Loucy (cell line): ENCODE data around the gene TGM5.

ENCODE experiments used
- H2AFZ ChIP-seq: fragments of 200-600 bp; sonication (generic); 2 replicates; pipeline ENCODE4 v1.6.0; 2016; ENCODE audit warnings: antibody characterized with exemption, mild to moderate bottlenecking, low read length, moderate library complexity
- H3F3A ChIP-seq: fragments of 200-600 bp; 2 replicates; pipeline ENCODE4 v1.6.0; 2016; ENCODE audit warnings: antibody characterized with exemption, low read depth, mild to moderate bottlenecking
- H3K27me3 ChIP-seq: fragments of 200-600 bp; sonication (generic); 2 replicates; pipeline ENCODE4 v1.6.1; 2014; ENCODE audit warnings: low read length, mild to moderate bottlenecking; ENCODE audit not compliant: insufficient read depth, poor library complexity, severe bottlenecking
- H3K36me3 ChIP-seq: fragments of 200-600 bp; sonication (generic); 2 replicates; pipeline ENCODE4 v1.6.1; 2016; ENCODE audit warnings: low read length; ENCODE audit not compliant: insufficient read depth
- H3K4me1 ChIP-seq: fragments of 200-600 bp; sonication (generic); 2 replicates; pipeline ENCODE4 v1.5.1; 2014; ENCODE audit warnings: low read length, mild to moderate bottlenecking; ENCODE audit not compliant: insufficient read depth, poor library complexity, severe bottlenecking
- H3K4me2 ChIP-seq: fragments of 200-600 bp; sonication (generic); 2 replicates; pipeline ENCODE4 v1.6.0; 2014; ENCODE audit warnings: antibody characterized with exemption, low read length, low read depth, mild to moderate bottlenecking; ENCODE audit not compliant: poor library complexity, severe bottlenecking
- H3K4me3 ChIP-seq: fragments of 200-600 bp; sonication (generic); 2 replicates; pipeline ENCODE4 v1.5.1; 2014; ENCODE audit warnings: low read length, mild to moderate bottlenecking, mixed read lengths; ENCODE audit not compliant: poor library complexity, severe bottlenecking
- H3K79me2 ChIP-seq: fragments of 200-600 bp; sonication (generic); 2 replicates; pipeline ENCODE4 v1.6.1; 2014; ENCODE audit warnings: low read length; ENCODE audit not compliant: insufficient read depth
- H3K9ac ChIP-seq: fragments of 200-600 bp; sonication (generic); 2 replicates; pipeline ENCODE4 v1.6.0; 2014; ENCODE audit warnings: mild to moderate bottlenecking, low read depth, low read length, moderate library complexity; ENCODE audit not compliant: poor library complexity, severe bottlenecking
- H3K9me2 ChIP-seq: fragments of 200-600 bp; sonication (generic); replicated peaks from 2 replicates; pipeline ENCODE4 v1.6.1; 2016; ENCODE audit warnings: low read depth, low read length, mixed read lengths
- H3K9me3 ChIP-seq: fragments of 200-600 bp; sonication (generic); 2 replicates; pipeline ENCODE4 v1.6.1; 2014; ENCODE audit warnings: mild to moderate bottlenecking, antibody characterized with exemption, low read length, low read depth; ENCODE audit not compliant: insufficient read depth
- H4K20me1 ChIP-seq: fragments of 200-600 bp; sonication (generic); 2 replicates; pipeline ENCODE4 v1.6.0; 2014; ENCODE audit warnings: antibody characterized with exemption, low read length, mild to moderate bottlenecking; ENCODE audit not compliant: insufficient read depth, poor library complexity, severe bottlenecking
- CTCF ChIP-seq: fragments of 200-600 bp; sonication (generic); conservative IDR thresholded peaks from 2 replicates; pipeline ENCODE4 v1.5.1; 2014; ENCODE audit warnings: mild to moderate bottlenecking, antibody characterized with exemption, low read length
- EZH2phosphoT487 ChIP-seq: fragments of 200-600 bp; IDR thresholded peaks from 2 replicates; pipeline ENCODE4 v1.6.1; 2018; ENCODE audit warnings: antibody characterized with exemption, mild to moderate bottlenecking, moderate library complexity, borderline replicate concordance

Gene TGM5

GRCh38 chr15:43279496-43279895 lies 12.8 kb upstream of the TGM5 start:
- Histone ChIP-seq H4K20me1 (no peaks in the 10 kb centered on the region), H3K79me2 (no peaks in the 10 kb centered on the region), H3F3A (no peaks in the 10 kb centered on the region), H3K36me3 (no peaks in the 10 kb centered on the region), H2AFZ (no peak overlapping the region), H3K9me2 (no peaks in the 10 kb centered on the region), H3K27me3 (no peaks in the 10 kb centered on the region), H3K4me1 (peaks cover 6% of the 10 kb centered on the region), H3K4me3 (no peak overlapping the region), H3K4me2 (no peak overlapping the region), H3K9me3 (no peaks in the 10 kb centered on the region), H3K9ac (no peak overlapping the region)
- TF ChIP-seq EZH2phosphoT487, result no peak

- Histone ChIP-seq H3F3A (no peaks in the 10 kb centered on the region), H3K9me2 (no peaks in the 10 kb centered on the region), H4K20me1 (no peaks in the 10 kb centered on the region), H3K9me3 (no peaks in the 10 kb centered on the region), H3K27me3 (no peaks in the 10 kb centered on the region), H2AFZ (no peak overlapping the region), H3K4me2 (no peak overlapping the region), H3K9ac (no peak overlapping the region), H3K79me2 (no peaks in the 10 kb centered on the region), H3K36me3 (no peaks in the 10 kb centered on the region), H3K4me1 (peaks cover 6% of the 10 kb centered on the region), H3K4me3 (no peak overlapping the region)
- no peak for TF ChIP-seq EZH2phosphoT487
Measured at GRCh38 chr15:43278869-43279268, 12.1 kb upstream of the TGM5 start.

GRCh38 chr15:43277901-43278300 lies 11.2 kb upstream of the TGM5 start:
- Histone ChIP-seq H3K4me3 (no peak overlapping the region), H3K36me3 (no peaks in the 10 kb centered on the region), H2AFZ (no peak overlapping the region), H3K9me2 (no peaks in the 10 kb centered on the region), H3K4me1 (peaks cover 4% of the 10 kb centered on the region), H4K20me1 (no peaks in the 10 kb centered on the region), H3K9ac (no peak overlapping the region), H3K27me3 (no peaks in the 10 kb centered on the region), H3K4me2 (no peak overlapping the region), H3K79me2 (no peaks in the 10 kb centered on the region), H3K9me3 (no peaks in the 10 kb centered on the region), H3F3A (no peaks in the 10 kb centered on the region)
- no peak for TF ChIP-seq EZH2phosphoT487
- no peak for TF ChIP-seq CTCF

GRCh38 chr15:43277231-43277823 lies 10.6 kb upstream of the TGM5 start:
- Histone ChIP-seq H3K79me2 (no peaks in the 10 kb centered on the region), H3K4me2 (no peak overlapping the region), H3K9ac (no peak overlapping the region), H3K4me3 (no peak overlapping the region), H3K9me3 (0 out of 2 replicates have a peak, but pooled peaks cover 2% of the 10 kb centered on the region), H3K36me3 (no peaks in the 10 kb centered on the region), H3K9me2 (no peaks in the 10 kb centered on the region), H3K27me3 (no peaks in the 10 kb centered on the region), H2AFZ (no peak overlapping the region; the same call in 1 of the 2 replicates), H3F3A (no peaks in the 10 kb centered on the region), H3K4me1 (peaks cover 4% of the 10 kb centered on the region), H4K20me1 (no peaks in the 10 kb centered on the region)
- TF ChIP-seq EZH2phosphoT487, result no peak
- no peak for TF ChIP-seq CTCF
